ENCODE results near the gene RPS15A. TPM values are rescaled to one million over a fixed set of nuclear protein-coding genes. Genes with fewer than 3 reads are reported as not detected.

RPS15A gene
- total RNA-seq, result 1,000 to 10,000 TPM; 1,663 to 1,788 (median 1,766) TPM

DNA sequence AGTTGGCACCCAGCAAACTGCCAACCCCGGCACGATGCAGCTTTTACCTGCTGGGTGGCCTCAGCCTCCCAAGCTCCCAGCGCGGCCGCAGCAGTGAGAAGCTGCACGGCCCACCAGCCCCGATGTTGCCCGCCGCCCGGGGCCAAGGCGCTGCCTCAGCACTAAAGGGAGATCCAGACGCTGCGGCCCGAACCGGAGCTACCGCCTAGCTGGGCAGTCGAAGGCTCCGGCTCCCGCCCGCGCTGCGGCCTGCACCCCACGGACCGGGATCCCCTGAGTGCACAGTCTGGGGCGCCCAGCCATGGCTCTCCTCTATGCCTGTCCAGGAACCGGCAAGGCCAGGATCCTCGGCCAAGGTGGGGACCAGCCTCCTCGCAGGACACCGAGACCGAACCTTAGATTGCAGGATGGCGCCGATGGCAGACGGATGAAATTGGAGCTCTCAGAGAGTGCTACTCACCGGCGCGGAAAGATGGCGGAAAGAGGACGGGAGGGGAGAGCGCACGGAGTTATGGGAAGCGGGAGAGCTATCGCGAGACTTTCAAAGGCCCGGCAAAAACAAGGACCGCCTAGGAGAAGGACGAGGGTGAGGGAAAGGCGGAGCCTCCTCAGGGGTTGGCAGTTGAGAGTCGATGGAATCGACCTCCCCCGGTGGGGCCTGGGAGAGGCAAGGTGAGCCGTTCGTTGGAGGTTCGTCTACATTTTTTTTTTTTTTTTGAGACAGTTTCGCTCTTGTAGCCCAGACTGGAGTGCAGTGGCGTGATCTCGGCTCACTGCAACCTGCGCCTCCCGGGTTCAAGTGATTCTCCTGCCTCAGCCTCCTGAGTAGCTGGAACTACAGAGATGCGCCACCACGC is at the start of gene RPS15A:
Gene RPS15A (minus strand): TSS at position 485 of the 857 bp plus-strand sequence. CDS start 1,221 bp downstream, outside the sequence.
- peaks cover 60% of the 10 kb centered on the region for H3K36me3 Mint-ChIP-seq (ENCODE audit: insufficient read depth)
- no peaks in the 10 kb centered on the region for H3K27me3 Mint-ChIP-seq (ENCODE audit: low read depth)
- peaks cover 41% of the 10 kb centered on the region for H3K4me1 Mint-ChIP-seq (ENCODE audit: low read depth)
- peak; percentile 88 for DNase-seq
- peak within 1 kb of the TSS; percentile 99 for H3K4me3 Mint-ChIP-seq
- ATAC-seq, result peak; percentile 93 to 96
- H3K9me3 Mint-ChIP-seq, result no peaks in the 10 kb centered on the region

- no peak for DNase-seq
- peaks cover 11% of the 10 kb centered on the region for H3K4me1 Mint-ChIP-seq (ENCODE audit: low read depth)
- ATAC-seq, result no peak
- no peak overlapping the region for H3K4me3 Mint-ChIP-seq
- H3K36me3 Mint-ChIP-seq (ENCODE audit: insufficient read depth), result peaks cover 56% of the 10 kb centered on the region
- H3K27me3 Mint-ChIP-seq (ENCODE audit: low read depth), result no peaks in the 10 kb centered on the region
- no peaks in the 10 kb centered on the region for H3K9me3 Mint-ChIP-seq
Measured at GRCh38 chr16:18839555-18839954, 49.4 kb upstream of the RPS15A start.

GRCh38 chr16:18836702-18837101 is 46.6 kb upstream of the RPS15A start:
- peaks cover 53% of the 10 kb centered on the region for H3K36me3 Mint-ChIP-seq (ENCODE audit: insufficient read depth)
- H3K4me3 Mint-ChIP-seq, result no peak overlapping the region
- ATAC-seq (peak; percentile 97 to 98), DNase-seq (no peak)
- H3K4me1 Mint-ChIP-seq (ENCODE audit: low read depth), result peaks cover 11% of the 10 kb centered on the region
- H3K9me3 Mint-ChIP-seq, result no peaks in the 10 kb centered on the region
- H3K27me3 Mint-ChIP-seq (ENCODE audit: low read depth), result no peaks in the 10 kb centered on the region

DNA sequence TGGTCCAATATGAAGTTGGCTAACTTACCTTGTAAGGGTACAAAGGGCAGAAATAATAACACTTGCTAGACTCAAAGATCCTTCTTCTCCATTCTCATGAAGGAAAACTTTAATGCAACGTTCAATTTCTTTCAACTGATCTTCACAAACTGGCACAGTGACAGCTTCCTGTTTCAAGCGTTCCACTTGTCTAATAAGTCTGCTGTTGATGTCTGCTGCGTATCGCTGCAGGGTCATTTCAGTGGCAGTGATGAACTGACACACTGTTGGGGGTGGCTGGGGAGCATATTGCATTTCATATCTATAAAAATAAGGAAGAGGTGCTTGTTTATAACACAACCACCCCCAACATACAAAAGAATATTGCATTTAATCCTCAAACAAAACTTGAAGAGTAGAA is 44.7 kb upstream of the RPS15A start:
- DNase-seq (no peak), ATAC-seq (no peak)
- Mint-ChIP-seq H3K27me3 (ENCODE audit: low read depth) (no peaks in the 10 kb centered on the region), H3K4me1 (ENCODE audit: low read depth) (peaks cover 11% of the 10 kb centered on the region), H3K36me3 (ENCODE audit: insufficient read depth) (peaks cover 51% of the 10 kb centered on the region), H3K9me3 (no peaks in the 10 kb centered on the region), H3K4me3 (no peak overlapping the region)

DNA sequence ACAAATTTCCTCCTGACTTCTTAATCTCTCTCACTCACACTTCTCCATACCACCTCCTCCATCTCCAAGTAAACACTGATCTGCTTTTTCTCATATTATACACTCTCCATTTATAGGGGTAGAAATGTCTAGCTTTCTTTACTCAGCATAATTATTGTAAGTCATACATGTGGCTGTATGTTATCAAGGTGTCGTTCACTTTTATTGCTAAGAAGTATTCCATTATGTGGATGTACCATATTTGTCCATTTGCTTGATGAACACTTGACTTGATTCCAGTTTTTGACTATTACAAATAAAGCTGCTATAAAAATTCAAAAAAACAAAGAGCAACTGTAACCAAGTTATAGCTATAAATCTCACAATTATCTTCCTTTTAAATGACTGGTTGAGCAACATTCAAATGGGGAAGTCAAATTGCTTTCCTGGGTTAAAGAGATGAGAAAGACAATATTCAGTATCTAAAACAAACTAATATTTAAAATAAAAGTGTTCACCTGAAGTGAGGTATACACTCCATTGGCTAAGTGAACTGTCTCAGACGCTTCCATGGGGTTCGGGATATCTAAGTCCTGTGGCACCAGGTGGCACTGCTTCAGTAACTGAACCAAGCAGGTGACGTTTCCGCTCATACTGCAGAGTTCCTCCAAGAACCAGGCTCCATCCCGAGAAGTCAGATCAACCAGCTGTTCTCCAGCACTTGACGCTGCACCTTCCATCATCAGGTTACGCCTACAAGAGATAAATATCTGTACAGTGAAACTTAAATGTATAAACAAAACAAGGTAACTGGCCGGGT is 43.8 kb upstream of the RPS15A start:
- Mint-ChIP-seq H3K4me3 (no peak overlapping the region), H3K9me3 (no peaks in the 10 kb centered on the region), H3K27me3 (ENCODE audit: low read depth) (no peaks in the 10 kb centered on the region), H3K36me3 (ENCODE audit: insufficient read depth) (peaks cover 52% of the 10 kb centered on the region), H3K4me1 (ENCODE audit: low read depth) (peaks cover 11% of the 10 kb centered on the region)
- DNase-seq (no peak), ATAC-seq (no peak)

GRCh38 chr16:18832613-18833012 is 42.5 kb upstream of the RPS15A start:
- no peaks in the 10 kb centered on the region for H3K9me3 Mint-ChIP-seq
- H3K27me3 Mint-ChIP-seq (ENCODE audit: low read depth), result no peaks in the 10 kb centered on the region
- DNase-seq (no peak), ATAC-seq (no peak)
- H3K4me3 Mint-ChIP-seq, result no peak overlapping the region
- peaks cover 9% of the 10 kb centered on the region for H3K4me1 Mint-ChIP-seq (ENCODE audit: low read depth)
- H3K36me3 Mint-ChIP-seq (ENCODE audit: insufficient read depth), result peaks cover 52% of the 10 kb centered on the region

DNA sequence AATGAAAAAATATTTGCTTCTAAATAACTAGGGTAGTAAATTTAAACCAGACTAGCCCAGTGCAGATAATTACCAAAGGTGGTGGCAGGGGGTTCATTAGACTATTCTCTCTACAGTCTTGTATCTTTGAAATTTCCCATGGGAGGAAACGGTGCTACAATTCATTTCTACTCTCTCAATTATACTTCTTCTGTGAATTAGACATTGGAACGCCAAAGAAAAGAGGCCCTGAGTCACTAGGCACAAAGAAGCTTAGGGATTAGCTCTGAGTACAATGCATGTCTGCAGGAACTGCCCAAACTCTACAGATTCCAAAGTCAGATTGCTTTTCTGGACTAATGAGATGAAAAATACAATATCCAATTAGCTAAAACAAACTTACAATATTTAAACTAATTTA is 41.9 kb upstream of the RPS15A start:
- no peak overlapping the region for H3K4me3 Mint-ChIP-seq
- no peaks in the 10 kb centered on the region for H3K27me3 Mint-ChIP-seq (ENCODE audit: low read depth)
- ATAC-seq, result no peak
- peaks cover 47% of the 10 kb centered on the region for H3K36me3 Mint-ChIP-seq (ENCODE audit: insufficient read depth)
- peaks cover 5% of the 10 kb centered on the region for H3K4me1 Mint-ChIP-seq (ENCODE audit: low read depth)
- H3K9me3 Mint-ChIP-seq, result no peaks in the 10 kb centered on the region
- no peak for DNase-seq

- no peak overlapping the region for H3K4me3 Mint-ChIP-seq
- ATAC-seq, result no peak
- no peaks in the 10 kb centered on the region for H3K4me1 Mint-ChIP-seq (ENCODE audit: low read depth)
- H3K9me3 Mint-ChIP-seq, result no peaks in the 10 kb centered on the region
- peaks cover 29% of the 10 kb centered on the region for H3K36me3 Mint-ChIP-seq (ENCODE audit: insufficient read depth)
- no peaks in the 10 kb centered on the region for H3K27me3 Mint-ChIP-seq (ENCODE audit: low read depth)
- no peak for DNase-seq
Measured at GRCh38 chr16:18829251-18829650, 39.1 kb upstream of the RPS15A start.

DNA sequence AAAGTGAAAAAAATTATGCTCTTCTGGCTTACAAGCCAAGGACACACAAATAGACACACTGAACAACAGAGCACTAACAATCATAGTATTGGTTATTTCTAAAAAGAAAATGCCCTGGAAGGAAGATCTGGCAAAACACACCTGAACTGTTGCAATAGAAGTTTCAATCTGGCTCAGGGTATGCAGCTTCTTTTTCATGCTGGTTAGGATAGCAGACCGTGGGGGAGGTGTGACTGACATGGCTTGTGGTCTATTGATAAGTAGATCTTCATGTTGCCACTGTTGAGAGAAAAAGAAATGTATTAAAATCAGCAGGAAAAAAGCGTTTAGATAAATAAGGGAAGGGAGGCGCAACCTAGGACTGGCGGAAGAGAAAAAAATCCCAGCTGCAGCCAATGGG is 37.8 kb upstream of the RPS15A start:
- Mint-ChIP-seq H3K4me3 (no peak overlapping the region), H3K27me3 (ENCODE audit: low read depth) (no peaks in the 10 kb centered on the region), H3K4me1 (ENCODE audit: low read depth) (no peaks in the 10 kb centered on the region), H3K9me3 (no peaks in the 10 kb centered on the region), H3K36me3 (ENCODE audit: insufficient read depth) (peaks cover 22% of the 10 kb centered on the region)
- DNase-seq (no peak), ATAC-seq (no peak)

DNA sequence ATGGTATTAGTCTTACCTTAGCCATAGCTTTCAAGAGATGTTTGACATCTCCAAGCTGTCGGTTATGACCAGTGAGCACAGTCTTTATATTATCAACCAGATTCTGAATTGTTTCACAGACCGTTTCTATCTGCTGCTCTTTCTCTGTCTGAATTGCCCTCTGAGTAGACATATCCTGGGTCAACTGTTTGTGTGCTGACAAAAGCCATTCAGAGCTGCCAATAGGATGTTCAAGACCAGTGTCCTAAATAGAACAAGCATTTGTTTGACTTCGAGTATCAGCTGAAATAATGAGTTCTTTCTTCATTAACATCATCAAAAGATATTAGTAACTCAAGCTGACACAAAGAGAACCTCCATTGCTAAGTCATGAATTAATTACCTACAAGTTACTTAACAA is 26.2 kb upstream of the RPS15A start:
- no peaks in the 10 kb centered on the region for H3K9me3 Mint-ChIP-seq
- H3K27me3 Mint-ChIP-seq (ENCODE audit: low read depth), result no peaks in the 10 kb centered on the region
- H3K4me3 Mint-ChIP-seq, result no peak overlapping the region
- peaks cover 12% of the 10 kb centered on the region for H3K4me1 Mint-ChIP-seq (ENCODE audit: low read depth)
- H3K36me3 Mint-ChIP-seq (ENCODE audit: insufficient read depth), result peaks cover 39% of the 10 kb centered on the region
- DNase-seq (no peak), ATAC-seq (no peak)

- Mint-ChIP-seq H3K4me3 (no peak overlapping the region), H3K9me3 (no peaks in the 10 kb centered on the region), H3K36me3 (ENCODE audit: insufficient read depth) (peaks cover 52% of the 10 kb centered on the region), H3K4me1 (ENCODE audit: low read depth) (no peaks in the 10 kb centered on the region), H3K27me3 (ENCODE audit: low read depth) (no peaks in the 10 kb centered on the region)
- DNase-seq, result no peak
- ATAC-seq, result no peak
Measured at GRCh38 chr16:18811925-18812324, 21.8 kb upstream of the RPS15A start.

GRCh38 chr16:18809165-18809564 is 19.0 kb upstream of the RPS15A start:
- Mint-ChIP-seq H3K4me3 (no peak overlapping the region), H3K4me1 (ENCODE audit: low read depth) (peaks cover 8% of the 10 kb centered on the region), H3K27me3 (ENCODE audit: low read depth) (no peaks in the 10 kb centered on the region), H3K36me3 (ENCODE audit: insufficient read depth) (peaks cover 47% of the 10 kb centered on the region), H3K9me3 (no peaks in the 10 kb centered on the region)
- no peak for ATAC-seq
- no peak for DNase-seq

GRCh38 chr16:18805257-18805773 is 15.2 kb upstream of the RPS15A start:
- DNase-seq (no peak), ATAC-seq (no peak)
- Mint-ChIP-seq H3K4me3 (no peak overlapping the region), H3K9me3 (no peaks in the 10 kb centered on the region), H3K4me1 (ENCODE audit: low read depth) (peaks cover 28% of the 10 kb centered on the region), H3K27me3 (ENCODE audit: low read depth) (no peaks in the 10 kb centered on the region), H3K36me3 (ENCODE audit: insufficient read depth) (peaks cover 25% of the 10 kb centered on the region)

DNA sequence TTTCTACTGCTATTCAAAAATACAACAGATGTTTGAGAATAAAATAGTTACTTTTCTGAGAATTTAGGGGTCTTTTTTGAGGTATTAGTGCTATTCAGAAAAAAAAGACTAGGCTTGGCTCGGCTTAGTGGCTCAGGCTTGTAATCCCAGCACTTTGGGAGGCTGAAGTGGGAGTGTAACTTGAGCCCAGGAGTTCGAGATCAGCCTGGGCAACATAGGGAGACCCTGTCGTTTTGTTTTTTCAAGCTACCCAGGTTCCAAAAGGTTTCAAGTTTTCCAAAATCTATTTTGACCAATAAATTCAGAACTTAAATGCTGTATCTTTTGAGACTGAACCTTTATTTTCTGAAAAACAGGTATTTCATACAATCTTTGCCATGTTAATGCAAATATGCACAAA is 14.4 kb upstream of the RPS15A start:
- peaks cover 20% of the 10 kb centered on the region for H3K36me3 Mint-ChIP-seq (ENCODE audit: insufficient read depth)
- H3K27me3 Mint-ChIP-seq (ENCODE audit: low read depth), result no peaks in the 10 kb centered on the region
- ATAC-seq (no peak), DNase-seq (no peak)
- H3K9me3 Mint-ChIP-seq, result no peaks in the 10 kb centered on the region
- peaks cover 35% of the 10 kb centered on the region for H3K4me1 Mint-ChIP-seq (ENCODE audit: low read depth)
- H3K4me3 Mint-ChIP-seq, result no peak overlapping the region

Measured in activated T-cell treated with anti-CD3 and anti-CD28 coated beads, Interleukin-2, amount 50 U/mL, for 4 hours (primary cell).